BLaER1 (cell line): ENCODE data around the gene PTPRF.

Experiments
- H3K27ac ChIP-seq: shearing (Covaris generic); formaldehyde crosslinking; 2 replicates; pipeline ENCODE4 v1.8.1; 2022
- H3K27me3 ChIP-seq: shearing (Covaris generic); formaldehyde crosslinking; 2 replicates; pipeline ENCODE4 v1.8.1; 2022
- H3K36me3 ChIP-seq: shearing (Covaris generic); formaldehyde crosslinking; 2 replicates; pipeline ENCODE4 v1.8.1; 2022
- H3K4me1 ChIP-seq: shearing (Covaris generic); formaldehyde crosslinking; 2 replicates; pipeline ENCODE4 v1.8.1; 2022
- H3K4me2 ChIP-seq: shearing (Covaris generic); formaldehyde crosslinking; 2 replicates; pipeline ENCODE4 v1.8.1; 2022
- H3K4me3 ChIP-seq: shearing (Covaris generic); formaldehyde crosslinking; 2 replicates; pipeline ENCODE4 v1.8.1; 2022
- H3K9ac ChIP-seq: shearing (Covaris generic); formaldehyde crosslinking; 2 replicates; pipeline ENCODE4 v1.8.1; 2022
- H3K9me3 ChIP-seq: shearing (Covaris generic); formaldehyde crosslinking; 2 replicates; pipeline ENCODE4 v1.8.1; 2022
- H4K20me1 ChIP-seq: shearing (Covaris generic); formaldehyde crosslinking; 2 replicates; pipeline ENCODE4 v1.8.1; 2022
- Cebpa-rat ChIP-seq: shearing (Covaris generic); IDR thresholded peaks from 2 replicates; pipeline ENCODE4 v1.8.1; 2022

Gene PTPRF

GRCh38 chr1:43668956-43669355 lies 138.3 kb downstream of the PTPRF start:
- no peak for TF ChIP-seq Cebpa-rat
- Histone ChIP-seq H3K9ac (no peak overlapping the region), H3K4me2 (no peak overlapping the region), H3K9me3 (no peaks in the 10 kb centered on the region), H4K20me1 (peaks cover 91% of the 10 kb centered on the region), H3K36me3 (peaks cover 100% of the 10 kb centered on the region), H3K27ac (no peak overlapping the region), H3K4me3 (no peak overlapping the region), H3K27me3 (no peaks in the 10 kb centered on the region), H3K4me1 (no peaks in the 10 kb centered on the region)

GRCh38 chr1:43669878-43670277 lies 139.2 kb downstream of the PTPRF start:
- peaks cover 100% of the 10 kb centered on the region for H3K36me3 ChIP-seq
- no peak for TF ChIP-seq Cebpa-rat
- peaks cover 91% of the 10 kb centered on the region for H4K20me1 ChIP-seq

GRCh38 chr1:43671193-43671592 lies 140.5 kb downstream of the PTPRF start:
- no peak for TF ChIP-seq Cebpa-rat
- no peaks in the 10 kb centered on the region for H3K9me3 ChIP-seq
- no peaks in the 10 kb centered on the region for H3K4me1 ChIP-seq
- no peak overlapping the region for H3K4me2 ChIP-seq
- H3K27ac ChIP-seq = no peak overlapping the region
- no peak overlapping the region for H3K9ac ChIP-seq
- H4K20me1 ChIP-seq = peaks cover 91% of the 10 kb centered on the region
- H3K4me3 ChIP-seq = no peak overlapping the region
- peaks cover 100% of the 10 kb centered on the region for H3K36me3 ChIP-seq
- H3K27me3 ChIP-seq = no peaks in the 10 kb centered on the region

More at GRCh38 chr1:43669878-43670277, 139.2 kb downstream of the PTPRF start:
- Histone ChIP-seq H3K4me1 (no peaks in the 10 kb centered on the region), H3K9ac (no peak overlapping the region), H3K4me3 (no peak overlapping the region), H3K27ac (no peak overlapping the region), H3K27me3 (no peaks in the 10 kb centered on the region), H3K9me3 (no peaks in the 10 kb centered on the region), H3K4me2 (no peak overlapping the region)

GRCh38 chr1:43671626-43672330 lies 141.1 kb downstream of the PTPRF start:
- no peak overlapping the region for H3K4me3 ChIP-seq
- H3K36me3 ChIP-seq = peaks cover 98% of the 10 kb centered on the region
- H3K9me3 ChIP-seq = no peaks in the 10 kb centered on the region
- H3K4me2 ChIP-seq = no peak overlapping the region
- H3K4me1 ChIP-seq = no peaks in the 10 kb centered on the region
- peaks cover 94% of the 10 kb centered on the region for H4K20me1 ChIP-seq
- no peaks in the 10 kb centered on the region for H3K27me3 ChIP-seq
- no peak overlapping the region for H3K27ac ChIP-seq
- no peak for TF ChIP-seq Cebpa-rat
- no peak overlapping the region for H3K9ac ChIP-seq

GRCh38 chr1:43673261-43673660 lies 142.6 kb downstream of the PTPRF start:
- Histone ChIP-seq H3K36me3 (peaks cover 98% of the 10 kb centered on the region), H3K9me3 (no peaks in the 10 kb centered on the region), H3K27ac (no peak overlapping the region), H3K9ac (no peak overlapping the region), H3K4me3 (no peak overlapping the region), H4K20me1 (peaks cover 96% of the 10 kb centered on the region), H3K27me3 (no peaks in the 10 kb centered on the region), H3K4me1 (no peaks in the 10 kb centered on the region), H3K4me2 (no peak overlapping the region)
- TF ChIP-seq Cebpa-rat = no peak
